NCI-H1694 (cell line): ENCODE data around the gene B4GAT1.
A peak's percentile ranks its signal among the peaks of the same experiment; 100 is the strongest.

ENCODE experiments used
- DNase-seq: peaks from one replicate; lab custom pipeline; 2025; lab: John Stamatoyannopoulos, UW

B4GAT1 gene

DNA sequence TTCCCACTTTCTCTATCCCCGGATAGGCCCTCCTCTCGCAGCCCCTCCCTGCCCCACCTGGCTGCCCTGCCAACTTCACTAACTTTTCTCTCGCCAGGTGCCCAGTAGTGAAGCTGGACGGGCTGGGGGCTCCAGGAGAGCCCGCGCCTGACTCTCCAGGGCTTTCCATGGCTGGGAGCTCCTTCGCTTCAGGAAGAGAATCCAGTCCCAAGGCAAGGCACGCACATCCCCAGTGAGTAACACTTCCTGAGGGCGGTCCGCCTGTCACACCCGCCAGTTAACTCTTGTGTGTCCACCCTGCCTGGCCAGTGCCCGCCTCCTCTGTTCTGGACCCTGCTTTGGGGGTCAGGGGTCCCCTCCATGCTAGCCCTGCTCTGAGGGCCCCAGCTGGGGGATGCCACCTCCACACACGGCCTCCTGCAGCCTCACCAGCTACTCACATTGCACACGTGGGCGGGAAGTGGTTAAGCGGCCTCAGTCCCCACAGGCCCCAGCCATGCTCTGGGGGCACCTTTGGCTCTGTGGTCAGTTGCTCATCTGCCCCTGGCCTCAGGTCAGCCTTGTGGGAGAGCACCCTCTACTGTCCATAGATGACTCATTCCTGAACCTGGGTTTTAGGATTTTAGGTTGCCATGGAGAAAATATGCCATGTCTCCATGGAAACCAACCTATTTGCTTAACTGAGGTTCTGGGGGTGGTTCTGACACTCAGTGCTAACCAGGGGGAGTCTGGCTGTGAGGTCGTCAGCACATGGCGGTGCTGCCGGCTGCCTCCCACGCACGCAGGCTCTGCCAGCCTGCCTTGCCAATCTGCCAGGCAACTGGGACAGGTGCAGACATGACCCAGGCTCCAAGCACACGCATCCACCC, 11.0 kb downstream of the B4GAT1 start, which contains the start of gene RIN1:
TSS of gene RIN1 (minus strand) at position 201 of the 869 bp plus-strand sequence. CDS start at position 169, 32 bp downstream.
- peak; percentile 88 for DNase-seq

DNA sequence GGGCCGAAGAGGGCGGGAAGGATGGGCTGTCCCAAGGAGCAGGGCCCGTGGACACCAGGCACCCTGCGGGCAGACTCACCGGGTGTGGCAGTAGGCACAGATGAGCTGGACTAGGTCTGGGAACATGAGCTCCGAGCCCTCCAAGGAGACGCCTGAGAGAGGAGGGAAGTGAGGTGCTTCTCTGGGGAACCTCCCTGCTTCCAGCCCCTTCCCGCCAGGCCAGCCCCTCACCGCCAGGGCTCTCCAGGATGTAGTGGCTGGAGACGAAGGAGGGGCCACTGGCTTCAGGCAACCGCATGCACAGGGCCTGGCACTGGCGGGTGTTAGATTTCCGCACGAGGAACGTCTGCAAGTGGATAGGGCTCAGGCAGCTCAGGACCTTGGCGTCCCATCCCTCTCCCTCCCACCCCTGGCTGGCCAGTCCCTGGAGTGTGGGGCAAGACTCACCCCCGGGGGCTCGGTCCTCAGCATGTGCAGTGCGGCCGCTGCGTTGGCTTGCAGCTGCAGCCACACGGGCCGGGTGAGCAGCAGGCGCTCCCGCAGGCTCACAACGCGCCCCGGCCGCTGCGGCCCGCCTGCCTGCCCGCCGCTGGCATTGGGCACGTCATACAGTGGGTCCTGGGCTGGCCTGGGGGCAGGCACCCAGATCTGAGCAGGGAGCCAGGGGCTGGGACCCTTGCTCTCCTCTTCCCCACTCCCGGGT, 11.7 kb downstream of the B4GAT1 start:
- DNase-seq = no peak

GRCh38 chr11:66334605-66335442, 12.6 kb downstream of the B4GAT1 start:
- DNase-seq = no peak

DNA sequence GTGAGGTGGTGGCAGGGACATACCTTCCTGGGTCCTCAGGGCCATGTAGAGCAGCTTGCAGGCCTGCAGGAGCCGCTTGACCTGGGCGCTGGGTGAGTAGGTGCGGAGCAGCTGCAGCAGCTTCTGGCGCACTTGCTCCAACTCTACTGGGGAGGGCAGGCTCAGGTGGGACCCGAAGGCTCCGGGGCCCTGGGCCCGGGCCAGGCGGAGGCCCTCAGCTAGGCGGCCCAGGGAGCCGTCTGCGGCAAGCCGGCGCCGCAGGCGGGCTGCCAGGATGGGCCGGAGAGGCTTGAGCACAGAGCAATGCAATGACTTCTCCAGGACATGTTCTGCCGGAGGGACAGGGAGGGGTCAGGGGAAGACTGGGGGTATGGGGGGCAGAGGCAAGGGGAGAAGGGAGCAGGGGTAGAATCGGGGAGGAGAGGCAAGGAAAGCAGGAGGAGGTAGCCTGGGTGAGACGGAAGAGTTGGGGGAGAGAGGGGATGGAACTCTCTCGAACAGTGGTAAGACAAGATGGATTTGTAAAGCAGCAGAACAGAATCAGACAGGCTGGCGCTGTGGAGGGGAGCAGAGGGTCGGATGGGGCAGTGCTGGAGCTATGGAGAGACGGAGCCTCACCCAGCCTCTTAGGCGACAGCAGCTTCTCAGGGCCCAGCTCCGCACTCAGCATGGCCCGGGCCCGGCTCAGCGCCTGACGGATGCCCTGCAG, 13.4 kb downstream of the B4GAT1 start:
- no peak for DNase-seq

DNA sequence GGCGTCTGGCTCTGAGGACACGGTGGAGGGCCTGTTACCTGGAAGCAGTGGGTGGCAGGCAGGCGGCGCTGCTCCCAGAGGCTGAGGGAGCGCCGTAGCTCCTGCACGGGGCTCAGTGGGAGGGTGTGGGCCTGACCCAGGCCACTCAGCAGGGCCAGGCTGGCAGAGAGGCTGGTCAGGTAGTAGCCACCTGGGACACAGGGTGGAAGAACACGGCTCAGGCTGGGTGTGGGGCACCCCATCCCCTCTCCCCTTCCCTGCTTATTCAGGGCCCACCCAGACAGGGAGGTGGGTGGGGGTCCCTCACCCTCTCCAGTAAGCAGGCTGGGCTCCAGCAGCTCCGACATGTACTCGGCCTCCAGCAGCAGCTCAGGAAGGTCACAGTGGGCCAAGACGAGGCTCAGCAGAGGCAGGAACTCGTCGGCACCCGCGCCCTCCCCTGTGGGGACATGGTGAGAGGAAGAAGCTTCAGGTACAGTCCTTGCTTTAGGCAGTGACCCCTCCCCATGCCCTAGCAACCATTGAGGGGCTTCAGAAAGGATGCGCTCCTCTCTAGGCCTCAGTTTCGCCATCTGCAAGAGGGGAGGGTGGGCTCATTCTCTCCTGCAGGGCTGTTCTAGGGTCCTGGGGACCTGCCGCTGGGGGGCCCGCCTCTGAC, 14.1 kb downstream of the B4GAT1 start:
- DNase-seq = no peak

DNA sequence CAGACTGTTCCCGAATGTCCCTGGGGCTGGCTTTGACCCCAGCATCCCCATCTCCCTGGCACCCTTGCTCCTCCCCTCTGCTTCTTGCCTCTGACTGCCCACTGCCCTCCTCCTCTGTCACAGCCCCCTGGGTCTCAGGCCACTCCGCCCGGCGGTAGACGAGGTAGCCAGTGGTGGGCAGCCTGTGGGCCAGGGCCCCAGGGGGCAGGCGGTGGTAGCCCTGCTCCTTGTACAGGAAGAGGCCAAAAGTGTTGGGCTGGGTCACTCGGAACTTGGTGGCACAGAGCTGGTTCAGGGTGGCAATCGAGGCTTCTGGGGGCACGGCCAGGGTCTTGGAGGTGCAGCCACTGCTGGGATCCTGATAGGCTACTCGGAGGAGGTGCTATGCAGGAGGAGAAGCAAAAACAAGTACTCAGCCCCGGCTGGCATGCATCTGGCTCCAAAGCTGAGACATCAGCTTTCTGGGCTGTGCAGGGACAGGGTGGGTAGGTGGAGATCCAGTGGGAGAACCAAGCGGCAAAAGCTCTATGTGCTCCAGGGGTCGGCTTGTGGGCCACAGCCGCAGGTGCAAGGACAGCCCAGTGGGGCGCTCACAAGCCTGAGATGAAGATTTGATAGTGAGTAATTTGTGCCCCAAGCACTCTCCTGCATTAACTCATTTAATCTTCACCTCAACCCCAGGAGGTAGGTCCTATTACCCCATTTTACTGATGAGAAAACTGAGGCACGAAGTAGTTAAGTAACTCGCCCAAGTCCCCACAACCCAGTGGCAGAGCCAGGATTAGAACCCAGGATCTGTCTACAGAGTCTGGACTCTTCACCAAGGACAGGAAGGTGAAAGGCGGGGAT, 14.8 kb downstream of the B4GAT1 start:
- DNase-seq = no peak

- no peak for DNase-seq
These were observed 15.7 kb downstream of the B4GAT1 start for GRCh38 chr11:66331542-66332370.

DNA sequence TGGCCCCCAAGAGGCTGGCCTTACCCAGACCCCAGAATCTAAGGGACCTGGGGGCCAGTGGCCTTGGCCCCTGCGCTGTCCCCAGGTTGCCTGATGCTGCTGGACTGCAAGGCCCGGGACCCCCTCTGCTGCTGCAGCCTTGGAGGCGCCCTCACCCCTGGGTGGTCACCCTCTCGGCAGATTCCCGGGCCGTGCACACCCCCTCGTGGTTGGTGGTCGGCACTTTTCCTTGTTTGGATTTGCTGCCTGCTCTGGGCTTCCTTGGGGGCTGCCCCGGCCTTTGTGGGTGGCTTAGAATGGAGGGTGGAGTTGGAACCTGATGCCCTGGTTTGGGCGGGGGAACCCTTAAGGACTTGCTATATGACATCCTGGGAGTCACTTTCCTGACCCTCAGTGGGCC, 16.5 kb downstream of the B4GAT1 start:
- DNase-seq = no peak

DNA sequence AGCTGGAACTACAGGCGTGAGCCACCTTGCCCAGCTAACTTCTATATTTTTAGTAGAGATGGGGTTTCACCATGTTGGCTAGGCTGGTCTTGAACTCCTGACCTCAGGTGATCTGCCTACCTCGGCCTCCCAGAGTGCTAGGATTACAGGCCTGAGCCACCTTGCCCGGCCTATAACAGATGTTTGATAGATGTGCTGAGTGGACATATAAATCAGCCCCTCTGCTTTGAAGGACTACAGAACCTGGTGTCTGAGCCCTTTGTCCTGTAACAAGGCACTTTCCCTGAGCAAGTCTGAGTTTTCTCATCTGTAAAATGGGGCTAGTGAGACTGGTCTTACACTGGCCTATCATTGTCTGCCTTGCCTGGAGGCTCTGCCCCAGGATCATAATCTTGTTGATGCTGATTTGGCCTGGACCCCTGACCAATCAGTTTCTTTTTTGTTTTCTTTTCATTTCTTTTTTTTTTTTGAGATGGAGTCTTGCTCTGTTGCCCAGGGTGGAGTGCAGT, 18.2 kb downstream of the B4GAT1 start:
- DNase-seq = no peak

DNA sequence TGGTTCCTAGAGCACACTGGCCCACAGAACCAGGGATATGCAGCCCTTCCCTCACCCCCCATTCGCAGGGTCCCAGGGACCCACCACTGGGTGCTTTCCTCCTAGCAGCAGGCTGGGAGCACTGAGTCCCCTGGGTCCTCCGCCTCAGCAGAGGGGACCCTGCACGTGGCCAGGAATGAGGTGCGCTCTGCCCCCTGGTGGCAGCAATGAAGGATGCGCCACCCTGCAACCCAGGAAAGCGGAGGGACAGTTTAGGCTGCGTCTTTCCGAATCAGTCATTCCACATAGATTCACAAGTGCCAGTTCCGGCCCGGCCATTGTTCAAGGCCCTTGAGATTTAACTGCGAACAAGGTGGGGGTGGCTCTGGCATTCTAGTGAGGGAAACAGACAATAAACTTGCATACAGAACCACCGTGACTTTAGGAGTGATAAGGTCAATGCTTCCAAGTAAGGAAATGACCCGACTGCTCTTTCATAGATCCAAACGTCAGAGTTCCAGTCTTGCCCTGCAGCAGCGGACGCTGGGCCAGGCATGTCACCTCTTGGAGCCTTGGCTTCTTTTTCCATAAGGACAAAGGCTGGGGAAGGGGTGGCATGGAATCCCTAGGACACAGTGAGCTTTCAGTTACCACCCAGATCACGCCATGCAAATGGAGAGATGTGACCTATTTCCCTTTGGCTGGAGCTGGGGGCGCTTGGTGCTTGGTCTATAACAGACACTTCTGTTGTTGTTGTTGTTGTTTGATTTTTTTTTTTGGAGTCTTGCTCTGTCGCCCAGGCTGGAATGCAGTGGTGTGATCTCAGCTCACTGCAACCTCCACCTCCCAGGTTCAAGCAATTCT, 18.9 kb downstream of the B4GAT1 start:
- DNase-seq = peak; percentile 46

DNA sequence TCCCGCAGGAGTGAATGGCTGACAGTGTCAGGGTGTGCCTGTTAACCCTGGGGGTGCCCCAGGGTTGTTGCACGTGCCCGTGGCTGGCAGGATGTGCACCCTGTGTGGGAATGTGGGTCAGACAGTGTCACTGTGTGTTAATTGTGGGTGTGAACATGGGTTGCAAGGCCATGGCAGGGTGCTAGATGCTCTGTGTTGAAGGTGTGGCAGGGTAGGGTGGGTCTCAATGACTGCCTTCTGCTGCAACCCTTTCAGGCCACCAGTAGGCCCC, 19.5 kb downstream of the B4GAT1 start:
- DNase-seq = no peak

GRCh38 chr11:66327171-66328030, 20.0 kb downstream of the B4GAT1 start:
- no peak for DNase-seq

DNA sequence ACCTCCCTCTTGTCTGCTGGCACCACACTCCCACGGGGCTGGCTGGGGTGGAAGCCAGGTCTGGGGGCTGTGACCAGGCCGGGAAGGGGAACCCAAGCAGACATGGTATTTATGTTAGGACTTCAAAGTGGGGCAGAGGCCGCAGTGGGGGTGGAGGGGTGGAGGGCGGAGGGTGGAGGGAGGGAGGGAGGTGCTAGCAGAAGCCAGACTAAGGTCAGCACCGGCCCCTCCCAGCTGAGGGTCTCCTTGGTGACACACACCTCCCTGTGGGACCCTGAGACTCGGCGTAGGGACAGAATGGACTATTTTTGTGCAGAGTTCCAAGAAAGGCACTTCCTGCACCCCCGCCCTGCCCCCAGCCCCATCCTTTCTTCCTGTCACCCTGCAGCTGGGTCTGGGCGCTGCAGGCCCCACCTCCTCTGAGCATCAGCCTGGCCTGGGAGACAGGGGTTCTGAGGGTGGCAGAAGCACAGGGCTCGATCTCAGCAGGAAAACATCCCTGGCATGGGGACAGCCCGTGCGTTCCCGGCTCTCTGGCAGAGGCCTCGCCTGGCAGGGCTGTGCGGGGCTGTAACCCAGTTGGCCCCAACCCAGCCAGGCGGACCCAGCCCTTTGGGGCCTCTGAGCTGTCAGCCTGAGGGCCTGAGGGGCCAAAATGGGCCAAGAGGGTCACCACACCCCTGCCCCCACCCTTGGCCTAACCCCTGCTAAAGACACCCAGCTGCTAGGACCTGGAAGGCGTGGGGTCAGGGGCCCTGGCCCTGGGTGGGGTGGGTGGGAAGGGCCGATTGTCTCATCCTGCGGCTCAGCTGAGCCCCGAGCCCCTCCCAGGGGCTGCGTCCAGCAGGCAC, 20.9 kb downstream of the B4GAT1 start:
- no peak for DNase-seq

DNA sequence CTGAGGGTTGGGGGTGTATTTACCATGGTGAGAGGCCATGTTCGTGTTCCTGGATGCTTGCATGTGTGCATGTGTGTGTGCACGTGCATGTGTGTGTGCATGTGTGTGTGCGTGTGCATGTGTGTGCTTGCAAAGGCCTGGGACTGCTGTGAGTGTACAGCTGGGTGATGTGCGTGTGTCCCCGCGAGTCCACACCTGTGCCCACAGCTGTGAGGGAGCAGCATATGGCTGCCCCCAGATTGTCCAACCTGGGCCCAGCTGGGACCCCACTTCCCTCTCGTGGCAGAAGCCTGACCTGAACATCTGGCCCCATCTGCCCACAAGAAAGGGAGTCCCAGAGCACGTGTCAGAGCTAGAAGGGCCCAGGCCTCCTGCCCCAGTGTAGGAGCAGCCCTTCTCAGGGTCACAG, 22.2 kb downstream of the B4GAT1 start:
- no peak for DNase-seq

- no peak for DNase-seq
These were observed 22.8 kb downstream of the B4GAT1 start for GRCh38 chr11:66324664-66325063.

- no peak for DNase-seq
These were observed 23.7 kb downstream of the B4GAT1 start for GRCh38 chr11:66323684-66324083.
